ENCODE data around the gene ZNF487.

The ZNF487 gene

DNA sequence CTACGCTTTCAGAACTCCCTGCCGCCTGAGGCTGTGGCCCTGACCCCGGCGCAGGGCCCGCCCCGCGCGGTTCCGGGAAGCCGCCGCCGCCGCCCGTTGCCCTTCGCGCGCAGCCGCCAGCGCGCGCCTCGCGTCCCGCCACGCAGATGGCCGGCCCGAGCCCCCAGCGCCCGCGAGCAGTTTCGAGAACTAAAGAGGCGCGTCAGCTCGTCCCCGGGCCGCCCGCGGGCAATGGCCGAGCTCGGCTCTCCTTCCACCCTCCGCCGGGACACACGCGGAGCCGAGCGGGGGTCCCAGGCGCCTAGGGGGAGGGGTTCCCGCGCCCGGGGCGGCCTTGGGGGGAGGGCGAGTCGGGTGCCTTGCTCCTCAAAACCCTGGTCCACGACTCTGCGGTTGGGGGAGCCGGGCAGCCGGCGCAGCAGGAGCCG lies 29.7 kb upstream of the ZNF487 start:
- H4K20me1 ChIP-seq (ENCODE audit: insufficient read depth, low read length), result peaks cover 52% of the 10 kb centered on the region
- TF ChIP-seq EZH2 (IDR thresholded peaks at IDR 0.05; ENCODE audit: borderline replicate concordance, low read depth, low read length, severe bottlenecking), result no peak
- TF ChIP-seq, protein P1, sequence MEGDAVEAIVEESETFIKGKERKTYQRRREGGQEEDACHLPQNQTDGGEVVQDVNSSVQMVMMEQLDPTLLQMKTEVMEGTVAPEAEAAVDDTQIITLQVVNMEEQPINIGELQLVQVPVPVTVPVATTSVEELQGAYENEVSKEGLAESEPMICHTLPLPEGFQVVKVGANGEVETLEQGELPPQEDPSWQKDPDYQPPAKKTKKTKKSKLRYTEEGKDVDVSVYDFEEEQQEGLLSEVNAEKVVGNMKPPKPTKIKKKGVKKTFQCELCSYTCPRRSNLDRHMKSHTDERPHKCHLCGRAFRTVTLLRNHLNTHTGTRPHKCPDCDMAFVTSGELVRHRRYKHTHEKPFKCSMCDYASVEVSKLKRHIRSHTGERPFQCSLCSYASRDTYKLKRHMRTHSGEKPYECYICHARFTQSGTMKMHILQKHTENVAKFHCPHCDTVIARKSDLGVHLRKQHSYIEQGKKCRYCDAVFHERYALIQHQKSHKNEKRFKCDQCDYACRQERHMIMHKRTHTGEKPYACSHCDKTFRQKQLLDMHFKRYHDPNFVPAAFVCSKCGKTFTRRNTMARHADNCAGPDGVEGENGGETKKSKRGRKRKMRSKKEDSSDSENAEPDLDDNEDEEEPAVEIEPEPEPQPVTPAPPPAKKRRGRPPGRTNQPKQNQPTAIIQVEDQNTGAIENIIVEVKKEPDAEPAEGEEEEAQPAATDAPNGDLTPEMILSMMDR (IDR thresholded peaks at IDR 0.05; ENCODE audit: borderline replicate concordance, extremely low read depth, low read length, poor library complexity, severe bottlenecking), result no peak
- ATAC-seq (ENCODE audit: insufficient read depth, low read depth), result 0 out of 3 replicates have a peak, but pooled peaks have one; percentile 6

DNA sequence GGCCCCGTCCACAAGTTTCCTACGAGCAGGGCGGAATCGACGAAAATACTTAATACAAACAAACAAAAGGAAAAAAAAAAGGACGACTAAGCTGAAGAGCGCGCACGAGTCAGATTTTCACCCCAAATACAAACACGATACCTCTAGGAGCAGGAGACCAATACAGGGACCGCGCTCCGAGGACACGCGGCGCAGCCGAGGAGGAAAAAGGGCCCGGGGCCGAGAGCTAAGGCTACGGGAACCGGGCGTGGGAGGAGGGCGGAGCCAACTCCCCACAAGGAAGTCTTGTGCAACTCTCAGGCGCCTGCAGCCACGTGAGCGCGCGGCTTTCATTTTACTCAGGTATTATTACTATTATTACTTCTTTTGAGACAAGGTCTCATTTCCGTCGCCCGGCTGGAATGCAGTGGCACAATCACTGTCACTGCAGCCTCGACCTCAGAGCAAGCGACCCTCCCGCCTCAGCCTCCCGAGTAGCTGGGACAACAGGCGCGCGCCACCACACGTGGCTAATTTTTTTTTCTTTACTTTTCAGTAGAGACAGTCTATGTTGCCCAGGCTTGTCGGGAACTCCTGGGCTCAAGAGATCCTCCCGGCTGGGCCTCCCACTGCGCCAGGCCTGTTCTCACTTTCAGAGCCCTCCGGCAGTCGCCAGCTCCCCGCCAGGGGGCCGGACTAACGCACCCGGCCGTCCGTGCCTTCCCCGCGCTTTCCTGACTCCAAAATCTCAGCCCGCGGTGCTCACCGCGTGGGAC lies 29.2 kb upstream of the ZNF487 start:
- no peaks in the 10 kb centered on the region for H3K27me3 ChIP-seq (ENCODE audit: insufficient read depth, low read length, poor library complexity)
- peak overlapping the region; percentile 83 to 87 for H3K4me3 ChIP-seq (ENCODE audit: low read depth in 1 of 2, low read length in 2 of 2)
- TF ChIP-seq, protein P1 (IDR thresholded peaks at IDR 0.05; ENCODE audit: borderline replicate concordance, extremely low read depth, low read length, poor library complexity, severe bottlenecking), result peak; percentile 52
- no peak for TF ChIP-seq EZH2 (IDR thresholded peaks at IDR 0.05; ENCODE audit: borderline replicate concordance, low read depth, low read length, severe bottlenecking)
- H3K9ac ChIP-seq (ENCODE audit: low read depth, low read length), result peak overlapping the region; percentile 98
- peaks cover 41% of the 10 kb centered on the region for H3K36me3 ChIP-seq (ENCODE audit: insufficient read depth, low read length)
- ATAC-seq (ENCODE audit: insufficient read depth, low read depth) (peak; percentile 57), DNase-seq (peak; percentile 90)
- H3K4me2 ChIP-seq (ENCODE audit: insufficient read depth, low read length), result peak overlapping the region; percentile 94
- H2AFZ ChIP-seq (ENCODE audit: low read depth, low read length), result peak overlapping the region; percentile 42; the same call in 1 of the 2 replicates
- peaks cover 46% of the 10 kb centered on the region for H4K20me1 ChIP-seq (ENCODE audit: insufficient read depth, low read length)
- H3K4me1 ChIP-seq (ENCODE audit: insufficient read depth, low read length), result peaks cover 45% of the 10 kb centered on the region
- no peaks in the 10 kb centered on the region for H3K9me3 ChIP-seq (ENCODE audit: insufficient read depth, low read length, severe bottlenecking)
- H3K79me2 ChIP-seq (ENCODE audit: insufficient read depth, low read length), result peaks cover 75% of the 10 kb centered on the region
- H3K27ac ChIP-seq (ENCODE audit: low read length), result peak overlapping the region; percentile 96

More for the DNA sequence above, 29.7 kb upstream of the ZNF487 start:
- Histone ChIP-seq H3K4me2 (ENCODE audit: insufficient read depth, low read length) (peak overlapping the region; percentile 94), H3K9me3 (ENCODE audit: insufficient read depth, low read length, severe bottlenecking) (no peaks in the 10 kb centered on the region), H3K27me3 (ENCODE audit: insufficient read depth, low read length, poor library complexity) (no peaks in the 10 kb centered on the region), H3K4me1 (ENCODE audit: insufficient read depth, low read length) (peaks cover 51% of the 10 kb centered on the region), H3K79me2 (ENCODE audit: insufficient read depth, low read length) (peaks cover 81% of the 10 kb centered on the region), H3K27ac (ENCODE audit: low read length) (peak overlapping the region; percentile 96), H3K36me3 (ENCODE audit: insufficient read depth, low read length) (peaks cover 47% of the 10 kb centered on the region), H3K4me3 (ENCODE audit: low read depth in 1 of 2, low read length in 2 of 2) (peak overlapping the region; percentile 83 to 87), H2AFZ (ENCODE audit: low read depth, low read length) (peak overlapping the region; percentile 42), H3K9ac (ENCODE audit: low read depth, low read length) (peak overlapping the region; percentile 98)
- peak; percentile 58 for DNase-seq

DNA sequence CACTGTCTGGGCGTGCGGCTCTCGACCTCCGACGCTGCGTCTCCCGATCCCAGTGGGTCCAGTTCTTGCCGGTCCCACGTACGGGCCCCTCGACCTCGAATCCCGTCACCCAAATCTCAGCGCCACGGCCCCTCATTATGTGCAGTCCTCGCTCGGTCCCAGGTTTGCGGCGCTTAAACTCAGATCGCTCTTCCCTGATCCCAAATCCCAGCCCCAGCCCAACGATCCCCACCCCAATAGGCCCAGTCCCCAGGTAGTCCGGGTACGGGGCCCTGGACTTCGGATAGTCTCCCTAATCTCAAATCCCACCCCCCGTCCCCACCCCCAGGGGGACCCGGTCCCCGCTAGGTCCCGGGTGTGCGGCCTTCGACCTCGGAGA lies 28.6 kb upstream of the ZNF487 start:
- no peak for DNase-seq
- TF ChIP-seq, protein P1 (IDR thresholded peaks at IDR 0.05; ENCODE audit: borderline replicate concordance, extremely low read depth, low read length, poor library complexity, severe bottlenecking), result no peak
- TF ChIP-seq EZH2 (IDR thresholded peaks at IDR 0.05; ENCODE audit: borderline replicate concordance, low read depth, low read length, severe bottlenecking), result no peak
- H3K4me3 ChIP-seq (ENCODE audit: low read depth in 1 of 2, low read length in 2 of 2), result peak overlapping the region; percentile 83 to 87
- H3K4me1 ChIP-seq (ENCODE audit: insufficient read depth, low read length), result peaks cover 39% of the 10 kb centered on the region
- H3K9ac ChIP-seq (ENCODE audit: low read depth, low read length), result peak overlapping the region; percentile 98
- H4K20me1 ChIP-seq (ENCODE audit: insufficient read depth, low read length), result peaks cover 40% of the 10 kb centered on the region
- H3K27ac ChIP-seq (ENCODE audit: low read length), result peak overlapping the region; percentile 96
- peaks cover 70% of the 10 kb centered on the region for H3K79me2 ChIP-seq (ENCODE audit: insufficient read depth, low read length)
- no peak overlapping the region for H2AFZ ChIP-seq (ENCODE audit: low read depth, low read length)
- no peak for ATAC-seq (ENCODE audit: insufficient read depth, low read depth)
- H3K36me3 ChIP-seq (ENCODE audit: insufficient read depth, low read length), result peaks cover 36% of the 10 kb centered on the region
- H3K27me3 ChIP-seq (ENCODE audit: insufficient read depth, low read length, poor library complexity), result no peaks in the 10 kb centered on the region
- no peaks in the 10 kb centered on the region for H3K9me3 ChIP-seq (ENCODE audit: insufficient read depth, low read length, severe bottlenecking)
- H3K4me2 ChIP-seq (ENCODE audit: insufficient read depth, low read length), result peak overlapping the region; percentile 94
